Measurements from ENCODE around the gene MAP3K7.
A peak's percentile ranks its signal among the peaks of the same experiment; 100 is the strongest.

The MAP3K7 gene

GRCh38 chr6:90483116-90483839 lies 103.6 kb downstream of the MAP3K7 start:
- no peak for DNase-seq

GRCh38 chr6:90480666-90481065 lies 106.2 kb downstream of the MAP3K7 start:
- no peak for DNase-seq

- DNase-seq = no peak
Measured at GRCh38 chr6:90479603-90479926, 107.3 kb downstream of the MAP3K7 start.

- peak; percentile 90 for DNase-seq
Measured at GRCh38 chr6:90478789-90479602, 107.9 kb downstream of the MAP3K7 start.

- no peak for DNase-seq
Measured at GRCh38 chr6:90478278-90478677, 108.6 kb downstream of the MAP3K7 start.

GRCh38 chr6:90477366-90477765 lies 109.5 kb downstream of the MAP3K7 start:
- DNase-seq = no peak

GRCh38 chr6:90472716-90473115 lies 114.2 kb downstream of the MAP3K7 start:
- peak; percentile 77 for DNase-seq

GRCh38 chr6:90471263-90471662 lies 115.6 kb downstream of the MAP3K7 start:
- DNase-seq = no peak

- DNase-seq = no peak
Measured at GRCh38 chr6:90469906-90470305, 117.0 kb downstream of the MAP3K7 start.

- no peak for DNase-seq
Measured at GRCh38 chr6:90468859-90469258, 118.0 kb downstream of the MAP3K7 start.

- peak; percentile 73 for DNase-seq
Measured at GRCh38 chr6:90468080-90468479, 118.8 kb downstream of the MAP3K7 start.

GRCh38 chr6:90467546-90467945 lies 119.3 kb downstream of the MAP3K7 start:
- DNase-seq = no peak

GRCh38 chr6:90466154-90466940 lies 120.5 kb downstream of the MAP3K7 start:
- peak; percentile 77 for DNase-seq

GRCh38 chr6:90465686-90466085 lies 121.2 kb downstream of the MAP3K7 start:
- no peak for DNase-seq

GRCh38 chr6:90464507-90464906 lies 122.4 kb downstream of the MAP3K7 start:
- no peak for DNase-seq

- DNase-seq = no peak
Measured at GRCh38 chr6:90463874-90464273, 123.0 kb downstream of the MAP3K7 start.
